Measurements from ENCODE around the gene FICD.

Gene FICD

DNA sequence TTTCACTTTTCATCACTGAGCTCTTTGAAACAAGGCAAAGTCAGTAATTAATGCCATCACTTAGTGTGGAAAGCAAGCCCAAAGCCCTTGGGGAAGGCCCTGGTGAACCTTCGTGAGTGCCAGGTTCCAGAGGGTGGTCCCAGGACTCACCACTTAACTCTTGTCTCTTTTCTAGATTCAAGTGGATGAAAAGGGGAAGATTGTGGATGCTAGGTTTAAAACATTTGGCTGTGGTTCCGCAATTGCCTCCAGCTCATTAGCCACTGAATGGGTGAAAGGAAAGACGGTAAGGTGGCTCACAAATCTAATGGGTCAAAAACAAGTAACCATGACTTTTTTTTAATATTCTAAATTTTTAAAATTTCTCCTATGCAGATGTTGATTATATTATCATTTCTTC, 50.1 kb downstream of the FICD start:
- TF ChIP-seq, protein P1, sequence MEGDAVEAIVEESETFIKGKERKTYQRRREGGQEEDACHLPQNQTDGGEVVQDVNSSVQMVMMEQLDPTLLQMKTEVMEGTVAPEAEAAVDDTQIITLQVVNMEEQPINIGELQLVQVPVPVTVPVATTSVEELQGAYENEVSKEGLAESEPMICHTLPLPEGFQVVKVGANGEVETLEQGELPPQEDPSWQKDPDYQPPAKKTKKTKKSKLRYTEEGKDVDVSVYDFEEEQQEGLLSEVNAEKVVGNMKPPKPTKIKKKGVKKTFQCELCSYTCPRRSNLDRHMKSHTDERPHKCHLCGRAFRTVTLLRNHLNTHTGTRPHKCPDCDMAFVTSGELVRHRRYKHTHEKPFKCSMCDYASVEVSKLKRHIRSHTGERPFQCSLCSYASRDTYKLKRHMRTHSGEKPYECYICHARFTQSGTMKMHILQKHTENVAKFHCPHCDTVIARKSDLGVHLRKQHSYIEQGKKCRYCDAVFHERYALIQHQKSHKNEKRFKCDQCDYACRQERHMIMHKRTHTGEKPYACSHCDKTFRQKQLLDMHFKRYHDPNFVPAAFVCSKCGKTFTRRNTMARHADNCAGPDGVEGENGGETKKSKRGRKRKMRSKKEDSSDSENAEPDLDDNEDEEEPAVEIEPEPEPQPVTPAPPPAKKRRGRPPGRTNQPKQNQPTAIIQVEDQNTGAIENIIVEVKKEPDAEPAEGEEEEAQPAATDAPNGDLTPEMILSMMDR (IDR thresholded peaks at IDR 0.05; ENCODE audit: low read depth, low read length, poor library complexity, severe bottlenecking), result no peak
- no peak for TF ChIP-seq EZH2phosphoT487 (IDR thresholded peaks at IDR 0.05; ENCODE audit: borderline replicate concordance, low read length)
- Histone ChIP-seq H3K4me1 (ENCODE audit: control insufficient read depth, low read length) (peaks cover 69% of the 10 kb centered on the region), H3K79me2 (ENCODE audit: control insufficient read depth, low read length) (peaks cover 38% of the 10 kb centered on the region), H4K20me1 (ENCODE audit: control insufficient read depth, insufficient read depth, low read depth, low read length) (no peaks in the 10 kb centered on the region), H3F3A (ENCODE audit: control insufficient read depth, insufficient read depth) (peaks cover 12% of the 10 kb centered on the region), H3K27ac (ENCODE audit: low read depth, low read length) (no peak overlapping the region), H3K9me3 (ENCODE audit: control insufficient read depth, insufficient read depth, low read length) (no peaks in the 10 kb centered on the region), H3K9me2 (replicated peaks; ENCODE audit: control insufficient read depth, low read length) (no peaks in the 10 kb centered on the region), H3K4me2 (ENCODE audit: low read length) (no peak overlapping the region), H3K4me3 (ENCODE audit: low read length) (no peak overlapping the region), H3K36me3 (ENCODE audit: control insufficient read depth, low read length) (peaks cover 72% of the 10 kb centered on the region), H3K27me3 (ENCODE audit: control insufficient read depth, low read length) (no peaks in the 10 kb centered on the region)

DNA sequence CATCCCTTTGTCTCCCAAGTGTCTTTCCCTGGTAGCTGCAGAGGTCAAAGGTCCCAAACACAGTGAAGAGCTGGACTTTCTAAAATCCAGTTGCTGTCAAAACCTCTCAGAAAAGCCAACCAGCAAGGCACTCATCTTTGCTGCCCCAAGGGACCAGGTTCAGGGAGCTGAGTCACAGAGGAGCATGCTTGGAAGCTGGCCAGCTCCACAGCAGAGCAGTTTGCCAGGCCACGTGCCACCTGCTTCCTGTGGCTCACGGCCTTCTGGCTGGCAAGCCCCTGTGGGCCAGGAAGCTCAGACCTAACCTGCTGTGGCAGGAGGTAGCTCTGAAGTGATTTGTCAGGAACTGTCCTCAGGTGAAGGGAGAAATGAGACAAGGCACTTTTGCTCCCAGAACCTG, 50.9 kb downstream of the FICD start:
- no peaks in the 10 kb centered on the region for H3K27me3 ChIP-seq (ENCODE audit: control insufficient read depth, low read length)
- H3K9me3 ChIP-seq (ENCODE audit: control insufficient read depth, insufficient read depth, low read length), result no peaks in the 10 kb centered on the region
- H3K4me2 ChIP-seq (ENCODE audit: low read length), result peak overlapping the region; percentile 37
- H3K79me2 ChIP-seq (ENCODE audit: control insufficient read depth, low read length), result peaks cover 30% of the 10 kb centered on the region
- TF ChIP-seq, protein P1 (IDR thresholded peaks at IDR 0.05; ENCODE audit: low read depth, low read length, poor library complexity, severe bottlenecking), result no peak
- no peak for TF ChIP-seq EZH2phosphoT487 (IDR thresholded peaks at IDR 0.05; ENCODE audit: borderline replicate concordance, low read length)
- H3K9me2 ChIP-seq (replicated peaks; ENCODE audit: control insufficient read depth, low read length), result no peaks in the 10 kb centered on the region
- peaks cover 77% of the 10 kb centered on the region for H3K4me1 ChIP-seq (ENCODE audit: control insufficient read depth, low read length)
- peaks cover 12% of the 10 kb centered on the region for H3F3A ChIP-seq (ENCODE audit: control insufficient read depth, insufficient read depth)
- H3K36me3 ChIP-seq (ENCODE audit: control insufficient read depth, low read length), result peaks cover 65% of the 10 kb centered on the region
- H3K27ac ChIP-seq (ENCODE audit: low read depth, low read length), result no peak overlapping the region
- H3K4me3 ChIP-seq (ENCODE audit: low read length), result no peak overlapping the region
- H4K20me1 ChIP-seq (ENCODE audit: control insufficient read depth, insufficient read depth, low read depth, low read length), result no peaks in the 10 kb centered on the region

DNA sequence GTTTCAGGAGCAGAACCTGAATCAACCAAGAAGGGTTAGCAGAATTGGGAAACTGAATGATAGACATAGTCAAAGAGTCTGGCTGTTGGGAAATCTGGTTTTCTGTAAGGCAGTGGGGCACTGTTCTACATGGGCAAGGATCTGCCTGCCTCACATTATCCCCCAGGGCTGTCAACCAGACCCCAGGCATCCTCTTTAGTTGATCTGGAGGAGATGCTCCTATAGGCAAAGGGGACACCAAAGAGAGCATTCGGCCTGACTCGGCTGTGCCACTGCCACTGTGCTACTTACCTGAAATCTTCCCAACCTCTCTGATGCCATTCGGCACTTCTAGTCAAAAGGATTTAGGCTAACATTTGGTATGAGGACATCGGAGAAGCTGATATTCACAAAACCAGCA, 51.4 kb downstream of the FICD start:
- Histone ChIP-seq H3K79me2 (ENCODE audit: control insufficient read depth, low read length) (peaks cover 28% of the 10 kb centered on the region), H3K9me2 (replicated peaks; ENCODE audit: control insufficient read depth, low read length) (no peaks in the 10 kb centered on the region), H3K4me3 (ENCODE audit: low read length) (no peak overlapping the region), H3K9me3 (ENCODE audit: control insufficient read depth, insufficient read depth, low read length) (no peaks in the 10 kb centered on the region), H3K4me1 (ENCODE audit: control insufficient read depth, low read length) (peaks cover 79% of the 10 kb centered on the region), H3K4me2 (ENCODE audit: low read length) (peak overlapping the region; percentile 37; the same call in 1 of the 2 replicates), H3K36me3 (ENCODE audit: control insufficient read depth, low read length) (peaks cover 64% of the 10 kb centered on the region), H3K27me3 (ENCODE audit: control insufficient read depth, low read length) (no peaks in the 10 kb centered on the region), H3K27ac (ENCODE audit: low read depth, low read length) (no peak overlapping the region), H3F3A (ENCODE audit: control insufficient read depth, insufficient read depth) (peaks cover 11% of the 10 kb centered on the region), H4K20me1 (ENCODE audit: control insufficient read depth, insufficient read depth, low read depth, low read length) (no peaks in the 10 kb centered on the region)
- no peak for TF ChIP-seq EZH2phosphoT487 (IDR thresholded peaks at IDR 0.05; ENCODE audit: borderline replicate concordance, low read length)
- TF ChIP-seq, protein P1 (IDR thresholded peaks at IDR 0.05; ENCODE audit: low read depth, low read length, poor library complexity, severe bottlenecking), result no peak

Data from DOHH2 (cell line).